Muscle of leg (tissue), 11 donors: ENCODE measurements around the gene BBS7. TPM values are rescaled to one million over a fixed set of nuclear protein-coding genes. Genes with fewer than 3 reads are reported as not detected.

Experiments
- DNase-seq: peaks from one replicate; pipeline ENCODE4 v3.0.0; 2013
- H3K27ac ChIP-seq: one replicate; pipeline ENCODE4 v1.5.1; 2013; ENCODE audit warnings: mild to moderate bottlenecking, low read length, control low read depth
- H3K27me3 ChIP-seq: one replicate; pipeline ENCODE4 v1.6.1; 2013; ENCODE audit warnings: low read length; ENCODE audit not compliant: control insufficient read depth, insufficient read depth
- H3K36me3 ChIP-seq: one replicate; pipeline ENCODE4 v1.6.1; 2013; ENCODE audit warnings: low read length; ENCODE audit not compliant: control insufficient read depth, insufficient read depth
- H3K4me1 ChIP-seq: one replicate; pipeline ENCODE4 v1.6.1; 2013; ENCODE audit warnings: low read length; ENCODE audit not compliant: control insufficient read depth, insufficient read depth
- H3K4me3 ChIP-seq: one replicate; pipeline ENCODE4 v1.5.1; 2013; ENCODE audit warnings: low read length, control low read depth
- H3K9me3 ChIP-seq: replicated peaks from 2 replicates; pipeline ENCODE4 v1.6.1; 2013; ENCODE audit warnings: low read depth, low read length; ENCODE audit not compliant: control insufficient read depth
- WGBS: methylation state at CpG from one replicate; pipeline ENCODE4 v1.1.5; 2013; ENCODE audit warnings: missing lambda C conversion rate; ENCODE audit not compliant: insufficient coverage; 5-methylcytosine and 5-hydroxymethylcytosine counted together
- polyA plus RNA-seq, 8 donors: library from polyadenylated mRNA; unstranded; fragments of 120-200 nt; gene quantifications; one replicate each; pipeline versions ENCODE4 v1.2.1 to v1.2.3, GENCODE V29; 2013; ENCODE audit warnings: inconsistent platforms in 1 of 8, low replicate concordance in 1 of 8; ENCODE audit not compliant: insufficient read length in 8 of 8, insufficient read depth in 1 of 8
- total RNA-seq: library from RNA; stranded (reverse); fragments of 120-200 nt; gene quantifications from one replicate; pipeline ENCODE4 v1.2.4, GENCODE V29; 2013

Gene BBS7
- total and polyA plus RNA-seq, 9 donors, result 10.0 to 18.1 (median 12.4) TPM

DNA sequence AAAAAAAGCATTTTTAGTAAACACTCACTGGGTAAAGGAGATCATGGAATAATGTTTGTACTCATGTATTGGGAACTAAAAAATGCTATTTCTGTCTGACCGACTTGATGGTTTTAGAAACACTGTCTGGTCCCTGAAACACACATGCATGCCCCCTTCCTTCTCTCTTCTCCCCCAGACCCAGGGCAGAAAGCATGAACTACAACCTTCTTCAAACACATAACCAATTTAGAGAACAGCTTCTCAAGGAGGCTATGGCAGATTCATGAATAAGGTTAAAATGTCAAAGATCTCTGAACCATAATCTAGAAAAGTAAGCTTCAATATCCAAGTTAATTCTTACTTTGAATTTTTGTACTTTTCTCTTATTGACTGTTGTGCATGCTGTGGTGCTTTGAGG lies 52.6 kb downstream of the BBS7 start:
- no peaks in the 10 kb centered on the region for H3K9me3 ChIP-seq
- WGBS, result no CpG with 5 or more reads among the region's 1 CpG
- peaks cover 29% of the 10 kb centered on the region for H3K36me3 ChIP-seq

DNA sequence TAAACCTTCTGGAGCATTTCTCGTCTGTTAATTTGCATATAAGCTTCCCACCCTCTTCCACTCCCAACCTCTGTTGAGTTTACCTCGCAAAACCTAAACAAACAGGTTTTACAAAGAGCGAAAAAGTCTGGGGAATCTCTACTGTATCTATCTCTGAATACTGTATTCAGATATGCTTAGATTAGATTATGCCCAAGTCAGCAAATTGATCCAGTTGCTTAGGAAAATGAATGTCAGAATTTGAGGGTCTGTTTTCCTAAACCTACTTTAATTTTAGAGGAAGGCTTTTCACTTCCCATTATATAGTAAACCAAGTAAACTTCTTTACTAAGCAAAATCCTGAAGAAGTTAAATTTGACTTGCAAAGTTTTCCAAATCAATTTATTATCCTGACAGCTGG lies 53.3 kb downstream of the BBS7 start:
- H3K4me3 ChIP-seq, result no peak overlapping the region
- no peaks in the 10 kb centered on the region for H3K4me1 ChIP-seq
- H3K9me3 ChIP-seq, result no peaks in the 10 kb centered on the region
- no peaks in the 10 kb centered on the region for H3K27me3 ChIP-seq
- WGBS, result no CpG with 5 or more reads among the region's 3 CpGs
- peaks cover 32% of the 10 kb centered on the region for H3K36me3 ChIP-seq
- no peak overlapping the region for H3K27ac ChIP-seq
- DNase-seq, result no peak

More for the DNA sequence above, 52.6 kb downstream of the BBS7 start:
- Histone ChIP-seq H3K27me3 (no peaks in the 10 kb centered on the region), H3K4me1 (peaks cover 2% of the 10 kb centered on the region), H3K27ac (no peak overlapping the region), H3K4me3 (no peak overlapping the region)
- no peak for DNase-seq

DNA sequence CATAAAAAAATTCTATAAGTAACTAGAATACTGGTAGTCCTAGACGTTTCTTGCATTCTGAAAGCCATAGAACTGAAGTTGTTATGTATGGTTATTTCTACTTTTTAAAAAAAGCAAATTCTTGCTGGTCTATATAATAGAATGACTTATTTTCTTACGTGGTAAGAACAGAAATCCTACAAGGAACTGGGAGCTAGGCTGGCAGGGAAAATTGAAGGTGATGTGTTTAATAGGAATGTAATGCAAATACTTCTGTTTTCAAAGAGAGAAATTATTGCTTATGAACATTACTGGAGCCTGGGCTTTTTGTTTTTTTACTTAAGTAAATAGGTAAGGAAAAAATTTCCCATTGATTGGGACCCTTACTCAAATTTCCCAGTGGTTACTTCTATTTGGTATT lies 55.5 kb downstream of the BBS7 start:
- Histone ChIP-seq H3K27me3 (no peaks in the 10 kb centered on the region), H3K36me3 (peaks cover 41% of the 10 kb centered on the region), H3K4me3 (no peak overlapping the region), H3K9me3 (no peaks in the 10 kb centered on the region), H3K27ac (no peak overlapping the region), H3K4me1 (no peaks in the 10 kb centered on the region)
- no peak for DNase-seq
- no CpG with 5 or more reads among the region's 2 CpGs for WGBS

DNA sequence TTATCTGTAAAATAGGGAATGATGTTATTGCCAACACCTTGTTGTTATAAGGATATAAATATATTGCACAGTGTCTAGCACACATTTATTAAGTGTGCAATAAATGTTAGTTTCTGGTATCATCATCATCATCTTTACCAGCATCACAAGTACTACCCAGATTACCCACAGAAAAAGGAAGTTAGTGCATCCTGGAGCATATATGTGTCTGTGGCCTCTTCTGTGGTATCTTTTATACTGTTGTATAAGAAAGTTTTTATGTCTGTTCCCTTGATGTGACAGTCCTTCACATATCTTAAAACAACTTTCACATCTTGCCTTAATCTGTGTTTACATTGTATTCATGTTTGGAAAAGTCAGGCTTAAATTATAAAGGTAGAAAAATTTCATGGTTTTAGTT lies 59.2 kb downstream of the BBS7 start:
- no peak overlapping the region for H3K27ac ChIP-seq
- DNase-seq, result no peak
- H3K4me1 ChIP-seq, result no peaks in the 10 kb centered on the region
- H3K27me3 ChIP-seq, result no peaks in the 10 kb centered on the region
- no peak overlapping the region for H3K4me3 ChIP-seq
- H3K36me3 ChIP-seq, result peaks cover 47% of the 10 kb centered on the region
- H3K9me3 ChIP-seq, result no peaks in the 10 kb centered on the region

- WGBS, result no CpG with 5 or more reads among the region's 4 CpGs
- peak; percentile 25 for DNase-seq
- Histone ChIP-seq H3K36me3 (peaks cover 51% of the 10 kb centered on the region), H3K27ac (no peak overlapping the region), H3K9me3 (no peaks in the 10 kb centered on the region), H3K27me3 (no peaks in the 10 kb centered on the region), H3K4me1 (no peaks in the 10 kb centered on the region), H3K4me3 (no peak overlapping the region)
Observed at GRCh38 chr4:121806411-121806810, 63.9 kb downstream of the BBS7 start.

GRCh38 chr4:121801715-121802075 lies 68.6 kb downstream of the BBS7 start:
- DNase-seq, result peak; percentile 29
- H3K27ac ChIP-seq, result peak overlapping the region; percentile 96
- WGBS, result 13% methylated on average over 3 of the region's 4 CpGs
- peak overlapping the region; percentile 67 for H3K4me3 ChIP-seq
- no peaks in the 10 kb centered on the region for H3K9me3 ChIP-seq
- H3K4me1 ChIP-seq, result peaks cover 5% of the 10 kb centered on the region
- peaks cover 25% of the 10 kb centered on the region for H3K36me3 ChIP-seq
- H3K27me3 ChIP-seq, result no peaks in the 10 kb centered on the region

DNA sequence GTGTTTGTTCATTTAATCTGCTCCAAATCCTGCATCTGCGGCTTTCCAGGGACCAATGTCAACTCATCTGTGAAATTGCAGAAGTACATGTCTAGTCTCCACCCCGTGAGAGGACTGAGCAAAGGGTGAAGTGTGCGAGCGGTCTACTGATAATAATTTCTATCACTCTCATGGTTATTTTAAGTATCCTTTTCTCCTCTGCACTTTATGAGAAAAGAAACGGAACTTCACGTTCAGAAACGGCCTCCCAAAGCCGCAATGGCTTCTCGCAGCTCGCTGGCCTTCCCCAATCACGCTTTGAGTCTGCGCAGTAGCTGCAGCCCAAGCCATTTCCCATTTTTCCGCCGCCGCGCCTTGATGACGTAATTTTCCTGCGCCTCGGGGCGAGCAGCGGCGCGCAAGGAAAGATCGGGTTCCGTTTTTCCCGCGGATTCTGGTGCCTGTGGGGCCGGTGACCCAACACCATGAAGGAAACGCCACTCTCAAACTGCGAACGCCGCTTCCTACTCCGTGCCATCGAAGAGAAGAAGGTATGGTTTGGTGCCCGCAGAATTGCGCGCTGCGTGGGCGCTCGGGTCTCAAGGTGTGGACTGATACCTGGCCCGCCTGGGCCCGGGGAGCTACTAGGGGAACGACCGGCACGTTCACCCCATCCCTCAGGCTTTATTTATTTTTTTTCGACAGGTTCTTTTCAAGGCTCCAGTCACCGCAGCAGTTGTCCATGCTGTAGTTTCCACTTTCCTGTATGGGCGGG lies 69.1 kb downstream of the BBS7 start, which contains the start of gene EXOSC9:
Gene EXOSC9, plus strand, starts transcription at position 363 of the 754 bp plus-strand sequence. Its CDS starts 102 bp downstream, at position 465.
- Histone ChIP-seq H3K27me3 (no peaks in the 10 kb centered on the region), H3K36me3 (peaks cover 22% of the 10 kb centered on the region), H3K9me3 (no peaks in the 10 kb centered on the region), H3K4me3 (peak within 1 kb of the TSS; percentile 67), H3K27ac (peak within 1 kb of the TSS; percentile 96), H3K4me1 (peaks cover 5% of the 10 kb centered on the region)
- under 1% methylated on average over 40 of the region's 48 CpGs for WGBS
- DNase-seq, result peak; percentile 99

- DNase-seq, result no peak
Observed at GRCh38 chr4:121800638-121800960, 69.7 kb downstream of the BBS7 start.

GRCh38 chr4:121799867-121800501 lies 70.3 kb downstream of the BBS7 start:
- H3K27me3 ChIP-seq, result no peaks in the 10 kb centered on the region
- H3K27ac ChIP-seq, result no peak overlapping the region
- peaks cover 17% of the 10 kb centered on the region for H3K36me3 ChIP-seq
- WGBS, result 100% methylated on average over 1 of the region's 3 CpGs
- no peak for DNase-seq
- no peak overlapping the region for H3K4me3 ChIP-seq
- no peaks in the 10 kb centered on the region for H3K9me3 ChIP-seq
- peaks cover 5% of the 10 kb centered on the region for H3K4me1 ChIP-seq

More at GRCh38 chr4:121800638-121800960, 69.7 kb downstream of the BBS7 start:
- Histone ChIP-seq H3K9me3 (no peaks in the 10 kb centered on the region), H3K27me3 (no peaks in the 10 kb centered on the region), H3K4me1 (peaks cover 5% of the 10 kb centered on the region), H3K4me3 (peak overlapping the region; percentile 67), H3K36me3 (peaks cover 18% of the 10 kb centered on the region), H3K27ac (peak overlapping the region; percentile 96)
- 0% methylated on average over 1 of the region's 8 CpGs for WGBS

DNA sequence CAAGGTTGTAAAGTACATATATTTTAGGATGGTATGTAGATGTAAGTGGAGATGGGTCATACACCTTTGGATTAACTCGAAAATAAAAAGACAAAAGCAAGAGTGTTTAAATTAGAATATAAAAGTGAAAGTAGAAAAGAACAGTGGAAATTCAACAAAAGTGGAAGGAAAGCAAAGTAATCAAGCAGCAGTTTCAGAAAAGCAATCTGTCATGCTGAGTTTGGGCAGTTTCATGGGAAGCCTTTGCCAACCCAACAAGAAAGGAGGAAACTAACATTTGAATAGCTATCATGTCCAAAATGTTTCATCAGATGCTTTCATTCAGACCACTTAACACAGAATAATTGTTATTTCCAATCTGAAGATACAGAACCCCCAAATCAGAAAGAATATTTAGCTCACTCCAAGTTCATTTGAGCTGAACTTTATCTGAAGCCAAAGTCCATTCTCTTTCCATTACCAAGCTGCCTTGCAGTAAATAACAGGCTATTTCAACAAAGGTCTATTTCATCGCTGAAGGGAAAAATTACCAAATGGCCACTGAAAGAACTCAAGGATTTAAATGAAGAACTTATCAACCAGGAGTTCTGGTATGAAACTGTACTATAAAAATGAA lies 71.0 kb downstream of the BBS7 start:
- peaks cover 5% of the 10 kb centered on the region for H3K4me1 ChIP-seq
- DNase-seq, result no peak
- H3K27me3 ChIP-seq, result peaks cover 2% of the 10 kb centered on the region
- 86% methylated on average over 1 of the region's 2 CpGs for WGBS
- H3K9me3 ChIP-seq, result no peaks in the 10 kb centered on the region
- no peak overlapping the region for H3K4me3 ChIP-seq
- no peak overlapping the region for H3K27ac ChIP-seq
- peaks cover 11% of the 10 kb centered on the region for H3K36me3 ChIP-seq
